Karpas-422 (cell line): ENCODE data around the gene PLEKHG3. TPM values are rescaled to one million over a fixed set of nuclear protein-coding genes. Genes with fewer than 3 reads are reported as not detected.

Experiments
- DNase-seq: peaks from one replicate; pipeline ENCODE4 v3.0.0-alpha.2; 2015
- H2AFZ ChIP-seq: fragments of 200-600 bp; sonication (generic); 2 replicates; pipeline ENCODE4 v1.6.1; 2014; ENCODE audit warnings: antibody characterized with exemption, low read length, mixed read lengths
- H3K27ac ChIP-seq: fragments of 200-600 bp; sonication (generic); 2 replicates; pipeline ENCODE4 v1.5.1; 2014; ENCODE audit warnings: mild to moderate bottlenecking, low read length, moderate library complexity
- H3K27me3 ChIP-seq: fragments of 200-600 bp; sonication (generic); 2 replicates; pipeline ENCODE4 v1.6.1; 2014; ENCODE audit warnings: low read length, mixed read lengths
- H3K36me3 ChIP-seq: fragments of 200-600 bp; sonication (generic); 2 replicates; pipeline ENCODE4 v1.6.1; 2014; ENCODE audit warnings: low read length, mixed read lengths; ENCODE audit not compliant: insufficient read depth
- H3K4me1 ChIP-seq: fragments of 200-600 bp; sonication (generic); 2 replicates; pipeline ENCODE4 v1.6.1; 2014; ENCODE audit warnings: mild to moderate bottlenecking, low read length, mixed read lengths
- H3K4me2 ChIP-seq: fragments of 200-600 bp; sonication (generic); 2 replicates; pipeline ENCODE4 v1.6.1; 2014; ENCODE audit warnings: low read length, low read depth, mild to moderate bottlenecking; ENCODE audit not compliant: poor library complexity, severe bottlenecking
- H3K4me3 ChIP-seq: fragments of 200-600 bp; sonication (generic); 2 replicates; pipeline ENCODE4 v1.5.1; 2014; ENCODE audit warnings: mild to moderate bottlenecking, antibody characterized with exemption, low read length, mixed read lengths
- H3K79me2 ChIP-seq: fragments of 200-600 bp; sonication (generic); 2 replicates; pipeline ENCODE4 v1.6.1; 2014; ENCODE audit warnings: mild to moderate bottlenecking, low read length, mixed read lengths
- H3K9ac ChIP-seq: fragments of 200-600 bp; sonication (generic); 2 replicates; pipeline ENCODE4 v1.6.0; 2014; ENCODE audit warnings: low read length
- H3K9me2 ChIP-seq: fragments of 200-600 bp; sonication (generic), shearing (Covaris generic); replicated peaks from 2 replicates; pipeline ENCODE4 v1.6.0; 2014; ENCODE audit warnings: mild to moderate bottlenecking, low read length, moderate library complexity; ENCODE audit not compliant: insufficient read depth
- H3K9me3 ChIP-seq: fragments of 300-700, 200-600 bp; sonication (generic); 2 replicates; pipeline ENCODE4 v1.6.1; 2014; ENCODE audit warnings: low read length, mixed read lengths
- H4K20me1 ChIP-seq: fragments of 200-600 bp; sonication (generic); 2 replicates; pipeline ENCODE4 v1.6.1; 2014; ENCODE audit warnings: mild to moderate bottlenecking, antibody characterized with exemption, low read length, low read depth; ENCODE audit not compliant: insufficient read depth
- total RNA-seq: library from RNA; depleted of rRNA; stranded (reverse); fragments of >200 nt; shearing (Covaris generic); gene quantifications from 2 replicates; pipeline ENCODE4 v1.2.3, GENCODE V29; 2014; ENCODE audit warnings: low replicate concordance

PLEKHG3 gene
- total RNA-seq, 1 experiment from 2014 or later = not detected

DNA sequence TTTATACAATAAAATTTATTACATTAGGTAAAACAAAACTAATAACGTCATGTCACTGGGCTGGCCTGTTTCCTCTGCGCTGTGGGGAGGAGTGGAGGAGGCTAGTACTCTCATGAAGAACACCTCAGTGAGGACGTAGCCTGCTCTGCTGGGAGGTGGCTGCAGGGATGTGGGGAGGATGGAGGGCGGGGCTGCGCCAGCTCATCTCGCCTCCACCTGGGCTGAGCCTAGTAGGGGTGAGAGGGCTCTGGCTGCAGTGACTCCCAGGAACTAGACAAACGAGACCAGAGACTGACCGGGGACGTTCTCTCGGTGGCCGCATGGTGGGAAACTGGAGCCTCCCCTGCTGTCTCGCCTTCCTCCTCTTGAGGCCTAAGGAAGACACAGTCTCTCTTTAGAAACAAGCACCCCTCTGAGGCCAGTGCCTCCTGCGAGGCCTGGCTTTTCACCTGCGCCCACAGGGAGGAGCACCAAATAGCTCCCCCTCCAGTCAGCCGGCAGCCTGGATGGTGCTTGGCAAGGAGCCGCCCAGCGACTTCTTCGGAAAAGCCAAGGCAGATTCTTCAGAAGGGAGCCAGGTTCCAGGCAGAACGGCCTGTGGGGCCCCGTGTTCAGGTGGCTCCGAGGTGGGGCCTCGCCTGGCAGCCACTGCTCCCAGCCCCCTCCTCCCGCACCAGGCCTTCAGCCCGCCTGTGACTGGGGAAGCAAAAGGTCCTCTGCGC, 62.4 kb downstream of the PLEKHG3 start:
- H3K9me3 ChIP-seq = no peaks in the 10 kb centered on the region
- H3K9me2 ChIP-seq = no peaks in the 10 kb centered on the region
- H2AFZ ChIP-seq = no peak overlapping the region
- H3K9ac ChIP-seq = no peak overlapping the region
- DNase-seq = no peak
- no peaks in the 10 kb centered on the region for H3K27me3 ChIP-seq
- no peak overlapping the region for H3K4me3 ChIP-seq
- H3K36me3 ChIP-seq = no peaks in the 10 kb centered on the region
- H3K4me2 ChIP-seq = no peak overlapping the region
- no peak overlapping the region for H3K27ac ChIP-seq
- 0 out of 2 replicates have a peak, but pooled peaks cover 5% of the 10 kb centered on the region for H4K20me1 ChIP-seq
- no peaks in the 10 kb centered on the region for H3K79me2 ChIP-seq
- H3K4me1 ChIP-seq = peaks cover 29% of the 10 kb centered on the region

DNA sequence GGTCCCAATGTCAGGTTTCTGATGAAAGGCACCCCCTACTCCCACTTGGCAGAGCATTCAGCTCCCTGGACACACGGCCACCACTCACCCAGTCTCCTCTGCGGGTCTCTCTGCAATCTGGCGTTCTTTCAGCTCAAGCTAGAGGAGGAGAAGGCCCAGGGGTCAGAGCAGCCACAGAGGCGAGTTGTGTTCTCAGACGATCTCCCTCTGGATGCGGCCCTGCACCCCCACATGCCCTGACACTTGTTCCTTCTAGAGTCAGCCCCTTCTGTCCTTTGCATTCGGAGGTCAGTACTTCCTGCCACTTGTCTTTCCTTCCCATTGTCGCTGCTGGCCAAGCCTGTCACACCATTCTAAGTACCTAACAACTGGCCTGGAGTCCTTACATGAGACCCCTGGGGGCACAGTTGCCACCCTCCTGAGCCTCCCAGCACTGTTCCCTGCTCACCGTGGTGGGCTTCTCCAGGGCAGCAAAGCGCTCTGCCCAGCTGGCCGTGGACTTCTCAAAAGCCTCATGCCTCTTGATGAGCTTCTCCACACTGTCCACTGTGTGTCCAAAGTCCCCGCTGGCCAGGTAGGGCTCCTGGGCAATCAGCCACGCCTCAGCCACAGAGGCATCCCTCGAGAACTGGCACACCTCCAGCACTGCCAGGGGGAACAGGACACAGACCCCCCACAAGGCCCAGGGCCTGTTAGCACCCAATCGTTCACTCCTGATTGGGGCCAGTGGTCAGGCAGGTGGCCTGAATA, 63.2 kb downstream of the PLEKHG3 start:
- no peak for DNase-seq
- Histone ChIP-seq H4K20me1 (0 out of 2 replicates have a peak, but pooled peaks cover 5% of the 10 kb centered on the region), H3K9me2 (no peaks in the 10 kb centered on the region), H3K36me3 (no peaks in the 10 kb centered on the region), H3K9me3 (no peaks in the 10 kb centered on the region), H3K27ac (no peak overlapping the region), H3K79me2 (no peaks in the 10 kb centered on the region), H3K4me2 (no peak overlapping the region), H3K4me1 (peaks cover 22% of the 10 kb centered on the region), H2AFZ (no peak overlapping the region), H3K27me3 (no peaks in the 10 kb centered on the region), H3K4me3 (no peak overlapping the region), H3K9ac (no peak overlapping the region)

DNA sequence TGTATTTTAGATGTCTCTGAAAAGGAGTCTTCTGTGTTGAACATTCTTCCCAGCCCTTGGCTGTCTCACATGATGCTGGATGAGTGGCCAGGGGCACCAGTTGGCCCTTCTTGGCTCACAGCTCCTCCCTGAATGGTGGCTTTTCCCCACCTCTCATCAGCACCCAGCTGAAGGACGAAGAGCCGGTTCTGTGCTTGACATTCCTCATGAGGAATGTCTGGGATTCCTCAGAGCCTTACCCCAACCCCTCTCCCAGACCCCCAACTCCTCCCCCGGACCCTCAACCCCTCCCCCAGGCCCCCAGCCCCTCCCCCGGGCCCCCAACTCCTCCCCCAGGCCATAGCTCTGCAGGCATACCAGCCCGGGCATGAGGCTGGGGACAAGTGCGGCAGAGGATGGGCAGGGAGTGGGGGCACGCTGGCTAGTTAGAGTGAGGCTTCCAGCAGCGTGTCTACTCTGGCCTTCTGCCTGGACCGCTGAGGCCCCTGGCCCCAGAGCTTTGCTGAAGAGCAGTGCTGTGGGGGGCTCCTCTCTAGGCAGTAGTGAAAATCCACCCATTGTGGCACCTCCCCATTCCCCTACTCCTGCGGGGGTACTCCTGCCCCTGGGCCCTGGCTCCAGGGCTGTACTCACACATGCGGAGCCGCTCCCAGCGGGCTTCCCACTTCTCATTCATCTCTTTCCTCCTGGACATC, 64.3 kb downstream of the PLEKHG3 start:
- Histone ChIP-seq H3K9ac (no peak overlapping the region), H3K27me3 (no peaks in the 10 kb centered on the region), H3K79me2 (no peaks in the 10 kb centered on the region), H3K4me1 (peaks cover 10% of the 10 kb centered on the region), H3K27ac (no peak overlapping the region), H3K9me3 (no peaks in the 10 kb centered on the region), H4K20me1 (0 out of 2 replicates have a peak, but pooled peaks cover 5% of the 10 kb centered on the region), H3K36me3 (no peaks in the 10 kb centered on the region), H3K4me3 (no peak overlapping the region), H3K9me2 (no peaks in the 10 kb centered on the region), H3K4me2 (no peak overlapping the region), H2AFZ (no peak overlapping the region)
- no peak for DNase-seq

GRCh38 chr14:64769096-64770020, 65.1 kb downstream of the PLEKHG3 start:
- H3K4me2 ChIP-seq = no peak overlapping the region

DNA sequence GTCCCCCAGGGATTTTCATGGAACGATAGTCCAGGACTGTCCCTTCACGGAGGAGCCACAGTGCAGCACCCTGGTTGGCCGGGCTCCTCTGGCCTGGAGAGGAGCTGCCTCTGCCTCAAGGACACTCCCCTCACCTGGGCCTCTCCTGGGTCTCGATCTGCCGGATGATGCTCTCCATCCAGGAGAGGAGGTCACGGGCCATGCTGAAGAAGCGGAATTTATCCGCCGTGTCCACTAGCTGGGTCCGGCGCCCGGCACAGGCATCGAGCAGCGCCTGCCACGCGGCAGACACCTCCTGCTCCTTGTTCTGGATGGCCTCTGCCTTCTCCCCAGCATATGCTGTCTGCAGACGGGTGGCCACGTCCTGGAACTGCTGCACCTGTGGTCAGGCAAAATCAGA, 66.5 kb downstream of the PLEKHG3 start:
- no peak overlapping the region for H3K9ac ChIP-seq
- no peak for DNase-seq
- 0 out of 2 replicates have a peak, but pooled peaks cover 5% of the 10 kb centered on the region for H4K20me1 ChIP-seq
- no peaks in the 10 kb centered on the region for H3K79me2 ChIP-seq
- no peak overlapping the region for H3K27ac ChIP-seq
- H2AFZ ChIP-seq = no peak overlapping the region
- no peaks in the 10 kb centered on the region for H3K36me3 ChIP-seq
- H3K9me2 ChIP-seq = no peaks in the 10 kb centered on the region
- no peak overlapping the region for H3K4me2 ChIP-seq
- H3K4me3 ChIP-seq = no peak overlapping the region
- no peaks in the 10 kb centered on the region for H3K4me1 ChIP-seq
- H3K9me3 ChIP-seq = no peaks in the 10 kb centered on the region
- no peaks in the 10 kb centered on the region for H3K27me3 ChIP-seq

More at GRCh38 chr14:64769096-64770020, 65.1 kb downstream of the PLEKHG3 start:
- H4K20me1 ChIP-seq = 0 out of 2 replicates have a peak, but pooled peaks cover 5% of the 10 kb centered on the region
- H3K4me3 ChIP-seq = no peak overlapping the region
- H3K27ac ChIP-seq = no peak overlapping the region
- H3K27me3 ChIP-seq = no peaks in the 10 kb centered on the region
- H2AFZ ChIP-seq = no peak overlapping the region
- H3K79me2 ChIP-seq = no peaks in the 10 kb centered on the region
- no peak for DNase-seq
- no peaks in the 10 kb centered on the region for H3K9me3 ChIP-seq
- H3K9me2 ChIP-seq = no peaks in the 10 kb centered on the region
- no peak overlapping the region for H3K9ac ChIP-seq
- peaks cover 4% of the 10 kb centered on the region; the same call in 1 of the 2 replicates for H3K4me1 ChIP-seq
- H3K36me3 ChIP-seq = no peaks in the 10 kb centered on the region

DNA sequence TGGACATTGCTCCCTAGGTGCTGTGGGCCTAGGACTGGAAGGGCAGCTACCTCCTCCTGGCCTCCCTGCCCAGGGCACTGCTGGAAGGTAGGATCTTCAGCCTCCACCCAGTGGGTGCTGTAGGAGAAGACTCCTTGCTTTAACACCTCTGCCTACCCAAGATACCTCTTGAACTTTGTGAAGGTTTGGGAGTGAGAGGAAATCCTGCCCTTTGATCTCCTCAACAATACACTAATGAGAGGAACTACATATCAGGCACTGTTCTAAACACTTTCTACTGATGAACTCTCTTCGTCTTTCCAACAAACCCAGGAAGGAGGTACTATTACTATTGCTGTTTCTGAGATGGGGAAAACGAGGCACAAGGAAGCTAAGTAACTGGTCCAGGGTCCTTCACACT, 66.9 kb downstream of the PLEKHG3 start:
- 0 out of 2 replicates have a peak, but pooled peaks cover 5% of the 10 kb centered on the region for H4K20me1 ChIP-seq
- DNase-seq = no peak
- no peak overlapping the region for H3K9ac ChIP-seq
- H2AFZ ChIP-seq = no peak overlapping the region
- no peaks in the 10 kb centered on the region for H3K9me3 ChIP-seq
- no peaks in the 10 kb centered on the region for H3K4me1 ChIP-seq
- H3K36me3 ChIP-seq = no peaks in the 10 kb centered on the region
- no peaks in the 10 kb centered on the region for H3K27me3 ChIP-seq
- H3K4me3 ChIP-seq = no peak overlapping the region
- H3K9me2 ChIP-seq = no peaks in the 10 kb centered on the region
- H3K27ac ChIP-seq = no peak overlapping the region
- H3K4me2 ChIP-seq = no peak overlapping the region
- no peaks in the 10 kb centered on the region for H3K79me2 ChIP-seq

GRCh38 chr14:64772397-64772950, 68.2 kb downstream of the PLEKHG3 start:
- no peaks in the 10 kb centered on the region for H3K36me3 ChIP-seq
- H3K4me1 ChIP-seq = no peaks in the 10 kb centered on the region
- H2AFZ ChIP-seq = no peak overlapping the region
- no peak overlapping the region for H3K9ac ChIP-seq
- no peaks in the 10 kb centered on the region for H3K79me2 ChIP-seq
- no peak overlapping the region for H3K4me2 ChIP-seq
- no peak overlapping the region for H3K4me3 ChIP-seq
- H3K9me2 ChIP-seq = no peaks in the 10 kb centered on the region
- 0 out of 2 replicates have a peak, but pooled peaks cover 5% of the 10 kb centered on the region for H4K20me1 ChIP-seq
- no peaks in the 10 kb centered on the region for H3K9me3 ChIP-seq
- no peak for DNase-seq
- no peaks in the 10 kb centered on the region for H3K27me3 ChIP-seq
- H3K27ac ChIP-seq = no peak overlapping the region
